Measurements from ENCODE around the gene SLC25A22. TPM values are rescaled to one million over a fixed set of nuclear protein-coding genes. Genes with fewer than 3 reads are reported as not detected.

SLC25A22 gene
- total and polyA plus RNA-seq, 9 of the 15 experiments (the other 6 are each of a cell fraction or from before 2014, with no cell fraction given) = 0.41 to 55.4 (median 11.4) TPM

DNA sequence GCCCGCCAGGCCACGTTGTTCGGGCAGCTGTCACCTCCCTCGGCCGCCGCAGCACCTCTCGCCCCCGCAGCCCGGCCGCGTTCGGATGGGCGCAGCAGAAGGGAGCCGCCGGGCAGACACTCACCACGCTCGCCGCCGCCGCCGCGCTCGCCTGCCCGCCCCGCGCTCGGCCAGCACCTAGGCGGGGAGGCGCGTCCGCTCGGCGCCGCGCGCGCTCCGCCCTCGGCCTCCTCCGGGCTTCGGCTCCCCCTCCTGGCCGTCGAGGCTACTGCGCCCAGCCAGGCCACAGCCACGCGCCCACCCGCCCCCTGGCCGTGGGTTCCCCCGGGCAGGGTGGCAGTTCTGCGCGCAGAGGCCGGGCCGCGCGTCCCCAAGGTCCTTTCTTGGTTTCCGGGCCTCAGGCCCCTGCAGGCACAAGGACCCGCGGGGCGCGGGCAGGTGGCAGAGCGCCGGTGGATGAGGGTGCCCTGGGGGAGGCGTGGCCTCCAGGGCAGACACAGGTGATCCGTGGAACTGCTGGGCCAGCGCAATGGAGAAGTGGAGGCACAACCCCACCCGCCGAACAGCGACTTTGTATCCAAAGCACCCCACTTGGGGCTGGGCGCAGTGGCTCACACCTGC lies at the start of gene SLC25A22 (continued):
- peak; percentile 48 to 61 for TF ChIP-seq RAD21 (CRISPR knock-in tag; conservative IDR thresholded peaks at IDR 0.05 in 1 of 2, IDR thresholded peaks at IDR 0.05 in 1 of 2)
- TF ChIP-seq POLR2H (tag; IDR thresholded peaks at IDR 0.05; ENCODE audit: low read depth) = no peak
- TF ChIP-seq, protein P1, sequence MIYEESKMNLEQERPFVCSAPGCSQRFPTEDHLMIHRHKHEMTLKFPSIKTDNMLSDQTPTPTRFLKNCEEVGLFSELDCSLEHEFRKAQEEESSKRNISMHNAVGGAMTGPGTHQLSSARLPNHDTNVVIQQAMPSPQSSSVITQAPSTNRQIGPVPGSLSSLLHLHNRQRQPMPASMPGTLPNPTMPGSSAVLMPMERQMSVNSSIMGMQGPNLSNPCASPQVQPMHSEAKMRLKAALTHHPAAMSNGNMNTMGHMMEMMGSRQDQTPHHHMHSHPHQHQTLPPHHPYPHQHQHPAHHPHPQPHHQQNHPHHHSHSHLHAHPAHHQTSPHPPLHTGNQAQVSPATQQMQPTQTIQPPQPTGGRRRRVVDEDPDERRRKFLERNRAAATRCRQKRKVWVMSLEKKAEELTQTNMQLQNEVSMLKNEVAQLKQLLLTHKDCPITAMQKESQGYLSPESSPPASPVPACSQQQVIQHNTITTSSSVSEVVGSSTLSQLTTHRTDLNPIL (CRISPR knock-in tag; IDR thresholded peaks at IDR 0.05) = no peak
- peak; percentile 93; the same call in 1 of the 2 replicates for TF ChIP-seq CTBP1 (IDR thresholded peaks at IDR 0.05; ENCODE audit: borderline replicate concordance)
- TF ChIP-seq GATA2 (CRISPR knock-in tag; IDR thresholded peaks at IDR 0.05) = no peak
- TF ChIP-seq, protein P2, sequence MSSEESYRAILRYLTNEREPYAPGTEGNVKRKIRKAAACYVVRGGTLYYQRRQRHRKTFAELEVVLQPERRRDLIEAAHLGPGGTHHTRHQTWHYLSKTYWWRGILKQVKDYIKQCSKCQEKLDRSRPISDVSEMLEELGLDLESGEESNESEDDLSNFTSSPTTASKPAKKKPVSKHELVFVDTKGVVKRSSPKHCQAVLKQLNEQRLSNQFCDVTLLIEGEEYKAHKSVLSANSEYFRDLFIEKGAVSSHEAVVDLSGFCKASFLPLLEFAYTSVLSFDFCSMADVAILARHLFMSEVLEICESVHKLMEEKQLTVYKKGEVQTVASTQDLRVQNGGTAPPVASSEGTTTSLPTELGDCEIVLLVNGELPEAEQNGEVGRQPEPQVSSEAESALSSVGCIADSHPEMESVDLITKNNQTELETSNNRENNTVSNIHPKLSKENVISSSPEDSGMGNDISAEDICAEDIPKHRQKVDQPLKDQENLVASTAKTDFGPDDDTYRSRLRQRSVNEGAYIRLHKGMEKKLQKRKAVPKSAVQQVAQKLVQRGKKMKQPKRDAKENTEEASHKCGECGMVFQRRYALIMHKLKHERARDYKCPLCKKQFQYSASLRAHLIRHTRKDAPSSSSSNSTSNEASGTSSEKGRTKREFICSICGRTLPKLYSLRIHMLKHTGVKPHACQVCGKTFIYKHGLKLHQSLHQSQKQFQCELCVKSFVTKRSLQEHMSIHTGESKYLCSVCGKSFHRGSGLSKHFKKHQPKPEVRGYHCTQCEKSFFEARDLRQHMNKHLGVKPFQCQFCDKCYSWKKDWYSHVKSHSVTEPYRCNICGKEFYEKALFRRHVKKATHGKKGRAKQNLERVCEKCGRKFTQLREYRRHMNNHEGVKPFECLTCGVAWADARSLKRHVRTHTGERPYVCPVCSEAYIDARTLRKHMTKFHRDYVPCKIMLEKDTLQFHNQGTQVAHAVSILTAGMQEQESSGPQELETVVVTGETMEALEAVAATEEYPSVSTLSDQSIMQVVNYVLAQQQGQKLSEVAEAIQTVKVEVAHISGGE (CRISPR knock-in tag; IDR thresholded peaks at IDR 0.05) = peak in 1 of 3 experiments; percentile 64; a peak in 1 of 6 replicates
- TF ChIP-seq, protein P3, sequence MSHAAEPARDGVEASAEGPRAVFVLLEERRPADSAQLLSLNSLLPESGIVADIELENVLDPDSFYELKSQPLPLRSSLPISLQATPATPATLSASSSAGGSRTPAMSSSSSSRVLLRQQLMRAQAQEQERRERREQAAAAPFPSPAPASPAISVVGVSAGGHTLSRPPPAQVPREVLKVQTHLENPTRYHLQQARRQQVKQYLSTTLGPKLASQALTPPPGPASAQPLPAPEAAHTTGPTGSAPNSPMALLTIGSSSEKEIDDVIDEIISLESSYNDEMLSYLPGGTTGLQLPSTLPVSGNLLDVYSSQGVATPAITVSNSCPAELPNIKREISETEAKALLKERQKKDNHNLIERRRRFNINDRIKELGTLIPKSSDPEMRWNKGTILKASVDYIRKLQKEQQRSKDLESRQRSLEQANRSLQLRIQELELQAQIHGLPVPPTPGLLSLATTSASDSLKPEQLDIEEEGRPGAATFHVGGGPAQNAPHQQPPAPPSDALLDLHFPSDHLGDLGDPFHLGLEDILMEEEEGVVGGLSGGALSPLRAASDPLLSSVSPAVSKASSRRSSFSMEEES (CRISPR knock-in tag; IDR thresholded peaks at IDR 0.05) = no peak
- no peak for TF ChIP-seq SMARCB1 (IDR thresholded peaks at IDR 0.05; ENCODE audit: insufficient read length, low read depth)
- TF ChIP-seq TARDBP (IDR thresholded peaks at IDR 0.05) = no peak
- no peak for TF ChIP-seq XRCC4 (IDR thresholded peaks at IDR 0.05; ENCODE audit: extremely low read depth, insufficient read depth, insufficient read length)
- no peak for TF ChIP-seq XRCC5 (IDR thresholded peaks at IDR 0.05; ENCODE audit: low read depth, low read length)
- no peak for TF ChIP-seq HMG20A (CRISPR knock-in tag; conservative IDR thresholded peaks at IDR 0.05)
- TF ChIP-seq ZFPM2 (CRISPR knock-in tag; IDR thresholded peaks at IDR 0.05) = no peak
- no peak for TF ChIP-seq FOXK2 (conservative IDR thresholded peaks at IDR 0.05 in 1 of 2, IDR thresholded peaks at IDR 0.05 in 1 of 2; ENCODE audit: low read depth in 2 of 2)
- TF ChIP-seq NFXL1 (CRISPR knock-in tag; IDR thresholded peaks at IDR 0.05) = no peak
- TF ChIP-seq ZNF354B (CRISPR knock-in tag; IDR thresholded peaks at IDR 0.05) = no peak
- TF ChIP-seq, protein P4, sequence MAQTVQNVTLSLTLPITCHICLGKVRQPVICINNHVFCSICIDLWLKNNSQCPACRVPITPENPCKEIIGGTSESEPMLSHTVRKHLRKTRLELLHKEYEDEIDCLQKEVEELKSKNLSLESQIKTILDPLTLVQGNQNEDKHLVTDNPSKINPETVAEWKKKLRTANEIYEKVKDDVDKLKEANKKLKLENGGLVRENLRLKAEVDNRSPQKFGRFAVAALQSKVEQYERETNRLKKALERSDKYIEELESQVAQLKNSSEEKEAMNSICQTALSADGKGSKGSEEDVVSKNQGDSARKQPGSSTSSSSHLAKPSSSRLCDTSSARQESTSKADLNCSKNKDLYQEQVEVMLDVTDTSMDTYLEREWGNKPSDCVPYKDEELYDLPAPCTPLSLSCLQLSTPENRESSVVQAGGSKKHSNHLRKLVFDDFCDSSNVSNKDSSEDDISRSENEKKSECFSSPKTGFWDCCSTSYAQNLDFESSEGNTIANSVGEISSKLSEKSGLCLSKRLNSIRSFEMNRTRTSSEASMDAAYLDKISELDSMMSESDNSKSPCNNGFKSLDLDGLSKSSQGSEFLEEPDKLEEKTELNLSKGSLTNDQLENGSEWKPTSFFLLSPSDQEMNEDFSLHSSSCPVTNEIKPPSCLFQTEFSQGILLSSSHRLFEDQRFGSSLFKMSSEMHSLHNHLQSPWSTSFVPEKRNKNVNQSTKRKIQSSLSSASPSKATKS (CRISPR knock-in tag; IDR thresholded peaks at IDR 0.05) = no peak
- TF ChIP-seq SNRNP70 (optimal IDR thresholded peaks at IDR 0.05; ENCODE audit: low read depth, low read length) = no peak
- TF ChIP-seq SP1 (CRISPR knock-in tag; IDR thresholded peaks at IDR 0.05) = 0 out of 2 replicates have a peak, but pooled peaks have one; percentile 29

Data from K562 (cell line).